ENCODE results near the gene CCDC106.

- TF ChIP-seq POLR2AphosphoS5 (IDR thresholded peaks at IDR 0.05; ENCODE audit: low read depth, low read length), result no peak
- no peak for TF ChIP-seq POLR2A (IDR thresholded peaks at IDR 0.05; ENCODE audit: low read depth, low read length)
- no peak for TF ChIP-seq SPI1 (IDR thresholded peaks at IDR 0.05; ENCODE audit: low read depth, low read length)
- no peak for TF ChIP-seq TAF1 (IDR thresholded peaks at IDR 0.05; ENCODE audit: low read depth, low read length)
- TF ChIP-seq PAX5 (IDR thresholded peaks at IDR 0.05; ENCODE audit: insufficient read depth, low read length, severe bottlenecking), result no peak
Observed at GRCh38 chr19:55693336-55693974, 45.4 kb downstream of the CCDC106 start.

Measured in GM12891 (cell line).